ENCODE data around the gene SLC25A22.

DNA sequence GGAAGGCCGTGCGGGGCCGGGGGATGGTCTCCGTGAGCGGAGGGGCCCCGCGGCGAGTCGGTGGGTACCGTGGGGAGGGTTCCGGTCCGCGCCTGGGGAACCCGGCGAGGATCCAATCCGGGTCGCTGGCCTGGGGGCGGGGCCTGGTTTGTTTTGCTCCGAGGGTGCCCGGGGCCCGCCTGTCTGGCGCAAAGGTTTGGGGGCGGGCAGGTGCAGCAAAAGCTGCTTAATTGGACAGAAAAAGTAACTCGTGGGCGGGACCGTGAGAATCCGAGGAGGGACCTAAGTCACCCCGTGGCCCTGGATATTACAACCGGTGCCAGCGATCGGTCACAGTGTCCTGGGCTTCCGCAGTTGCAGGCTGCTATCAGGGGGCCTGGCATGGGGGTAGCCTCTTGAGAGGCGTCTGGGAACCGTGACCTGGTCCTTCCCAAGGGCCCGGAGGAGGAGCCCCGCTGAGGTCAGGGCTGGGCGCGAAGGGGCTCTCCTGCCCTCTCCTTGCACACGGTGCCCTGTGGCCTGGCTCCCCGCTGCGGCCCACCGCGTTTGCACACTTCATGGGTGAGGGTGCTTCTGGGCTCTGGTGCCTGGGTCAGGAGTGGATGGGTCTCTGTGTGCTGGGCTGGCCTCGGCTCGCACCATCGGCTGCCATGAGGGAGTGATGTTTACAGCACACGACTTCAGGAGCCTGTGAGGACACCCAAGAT is 22.0 kb upstream of the SLC25A22 start:
- TF ChIP-seq, protein P1, sequence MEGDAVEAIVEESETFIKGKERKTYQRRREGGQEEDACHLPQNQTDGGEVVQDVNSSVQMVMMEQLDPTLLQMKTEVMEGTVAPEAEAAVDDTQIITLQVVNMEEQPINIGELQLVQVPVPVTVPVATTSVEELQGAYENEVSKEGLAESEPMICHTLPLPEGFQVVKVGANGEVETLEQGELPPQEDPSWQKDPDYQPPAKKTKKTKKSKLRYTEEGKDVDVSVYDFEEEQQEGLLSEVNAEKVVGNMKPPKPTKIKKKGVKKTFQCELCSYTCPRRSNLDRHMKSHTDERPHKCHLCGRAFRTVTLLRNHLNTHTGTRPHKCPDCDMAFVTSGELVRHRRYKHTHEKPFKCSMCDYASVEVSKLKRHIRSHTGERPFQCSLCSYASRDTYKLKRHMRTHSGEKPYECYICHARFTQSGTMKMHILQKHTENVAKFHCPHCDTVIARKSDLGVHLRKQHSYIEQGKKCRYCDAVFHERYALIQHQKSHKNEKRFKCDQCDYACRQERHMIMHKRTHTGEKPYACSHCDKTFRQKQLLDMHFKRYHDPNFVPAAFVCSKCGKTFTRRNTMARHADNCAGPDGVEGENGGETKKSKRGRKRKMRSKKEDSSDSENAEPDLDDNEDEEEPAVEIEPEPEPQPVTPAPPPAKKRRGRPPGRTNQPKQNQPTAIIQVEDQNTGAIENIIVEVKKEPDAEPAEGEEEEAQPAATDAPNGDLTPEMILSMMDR (conservative IDR thresholded peaks at IDR 0.05; ENCODE audit: low read depth, low read length) = no peak
- no peak for TF ChIP-seq EZH2 (IDR thresholded peaks at IDR 0.05; ENCODE audit: low read length, unreplicated experiment)

Data from PC-3 (cell line).